ENCODE measurements around the gene EEF2KMT.

DNA sequence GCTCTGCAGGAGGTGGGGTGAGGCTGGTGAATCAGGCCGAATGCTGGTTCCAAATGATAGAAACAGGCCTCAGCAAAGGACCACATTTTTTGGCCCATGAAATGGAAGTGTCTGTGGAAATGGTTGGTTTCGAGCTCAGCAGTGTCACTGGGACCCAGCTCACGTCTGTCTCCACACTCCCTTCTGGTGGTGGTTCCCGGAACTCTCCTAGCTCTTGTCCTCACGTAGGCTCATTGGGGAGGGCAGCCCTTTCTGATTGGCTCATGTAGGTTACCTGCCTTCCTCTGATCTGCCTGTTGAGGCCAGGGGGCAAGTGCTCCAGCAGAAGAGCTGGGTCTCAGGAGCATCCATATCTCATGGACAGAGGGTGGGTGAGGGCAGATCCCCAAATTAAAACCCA lies 22.0 kb downstream of the EEF2KMT start:
- TF ChIP-seq, protein P1, sequence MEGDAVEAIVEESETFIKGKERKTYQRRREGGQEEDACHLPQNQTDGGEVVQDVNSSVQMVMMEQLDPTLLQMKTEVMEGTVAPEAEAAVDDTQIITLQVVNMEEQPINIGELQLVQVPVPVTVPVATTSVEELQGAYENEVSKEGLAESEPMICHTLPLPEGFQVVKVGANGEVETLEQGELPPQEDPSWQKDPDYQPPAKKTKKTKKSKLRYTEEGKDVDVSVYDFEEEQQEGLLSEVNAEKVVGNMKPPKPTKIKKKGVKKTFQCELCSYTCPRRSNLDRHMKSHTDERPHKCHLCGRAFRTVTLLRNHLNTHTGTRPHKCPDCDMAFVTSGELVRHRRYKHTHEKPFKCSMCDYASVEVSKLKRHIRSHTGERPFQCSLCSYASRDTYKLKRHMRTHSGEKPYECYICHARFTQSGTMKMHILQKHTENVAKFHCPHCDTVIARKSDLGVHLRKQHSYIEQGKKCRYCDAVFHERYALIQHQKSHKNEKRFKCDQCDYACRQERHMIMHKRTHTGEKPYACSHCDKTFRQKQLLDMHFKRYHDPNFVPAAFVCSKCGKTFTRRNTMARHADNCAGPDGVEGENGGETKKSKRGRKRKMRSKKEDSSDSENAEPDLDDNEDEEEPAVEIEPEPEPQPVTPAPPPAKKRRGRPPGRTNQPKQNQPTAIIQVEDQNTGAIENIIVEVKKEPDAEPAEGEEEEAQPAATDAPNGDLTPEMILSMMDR (conservative IDR thresholded peaks at IDR 0.05), result no peak
- TF ChIP-seq EZH2 (IDR thresholded peaks at IDR 0.05; ENCODE audit: low read depth), result no peak
